WTC11 (cell line): Measurements from ENCODE around the gene TMEM253.

Source experiments
- ATF3 ChIP-seq: sonication (generic); formaldehyde crosslinking; conservative IDR thresholded peaks from 2 replicates; pipeline ENCODE4 v1.8.1; 2022; ENCODE audit warnings: mild to moderate bottlenecking, missing genetic modification reagents
- SMAD3 ChIP-seq: sonication (generic); formaldehyde crosslinking; IDR thresholded peaks from 2 replicates; pipeline ENCODE4 v1.8.0; 2022; ENCODE audit warnings: missing genetic modification reagents, mild to moderate bottlenecking, borderline replicate concordance
- USF1 ChIP-seq: sonication (generic); formaldehyde crosslinking; IDR thresholded peaks from 2 replicates; pipeline ENCODE4 v1.8.0; 2022; ENCODE audit warnings: mild to moderate bottlenecking, missing genetic modification reagents
- TF ChIP-seq, protein P1 (sequence below): fragments of 200-600 bp; IDR thresholded peaks from 2 replicates; pipeline ENCODE4 v1.8.0; 2022; ENCODE audit warnings: antibody characterized with exemption

DNA sequence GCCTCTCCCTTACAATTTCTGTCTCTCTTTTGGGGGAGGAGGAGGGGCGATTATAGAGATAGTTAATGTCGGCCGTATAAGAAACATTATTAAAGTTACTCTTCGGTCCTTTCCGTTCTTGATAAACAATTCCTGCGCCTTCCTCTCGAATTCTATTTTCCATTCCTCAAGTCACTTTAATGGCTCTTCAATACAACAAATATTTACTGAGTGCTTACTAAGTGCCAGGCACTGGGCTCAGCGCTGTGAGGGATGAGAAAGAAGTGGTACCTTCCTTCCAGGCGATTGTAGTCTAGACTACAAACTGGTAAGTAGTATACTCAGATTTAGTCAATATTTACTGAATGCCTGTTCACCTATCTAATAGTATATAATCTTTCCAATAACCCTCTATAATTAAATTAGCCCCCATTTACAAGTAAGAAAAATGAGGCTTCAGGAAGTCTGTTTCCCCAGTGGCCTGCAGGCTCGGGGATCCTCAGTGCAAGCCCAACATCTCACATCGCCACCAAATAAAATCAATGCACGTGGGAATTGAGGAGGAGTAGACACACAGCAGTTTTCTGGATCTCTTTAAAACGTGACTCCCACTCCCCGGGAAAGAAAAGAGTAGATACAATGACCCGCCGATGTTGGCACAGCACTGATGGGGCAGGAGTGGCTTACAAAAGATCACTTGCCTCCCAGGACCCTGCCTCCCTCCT is 1.8 kb upstream of the TMEM253 start:
- no peak for TF ChIP-seq SMAD3
- TF ChIP-seq ATF3 (CRISPR knock-in tag): no peak
- TF ChIP-seq USF1 (CRISPR knock-in tag): no peak
- TF ChIP-seq, protein P1, sequence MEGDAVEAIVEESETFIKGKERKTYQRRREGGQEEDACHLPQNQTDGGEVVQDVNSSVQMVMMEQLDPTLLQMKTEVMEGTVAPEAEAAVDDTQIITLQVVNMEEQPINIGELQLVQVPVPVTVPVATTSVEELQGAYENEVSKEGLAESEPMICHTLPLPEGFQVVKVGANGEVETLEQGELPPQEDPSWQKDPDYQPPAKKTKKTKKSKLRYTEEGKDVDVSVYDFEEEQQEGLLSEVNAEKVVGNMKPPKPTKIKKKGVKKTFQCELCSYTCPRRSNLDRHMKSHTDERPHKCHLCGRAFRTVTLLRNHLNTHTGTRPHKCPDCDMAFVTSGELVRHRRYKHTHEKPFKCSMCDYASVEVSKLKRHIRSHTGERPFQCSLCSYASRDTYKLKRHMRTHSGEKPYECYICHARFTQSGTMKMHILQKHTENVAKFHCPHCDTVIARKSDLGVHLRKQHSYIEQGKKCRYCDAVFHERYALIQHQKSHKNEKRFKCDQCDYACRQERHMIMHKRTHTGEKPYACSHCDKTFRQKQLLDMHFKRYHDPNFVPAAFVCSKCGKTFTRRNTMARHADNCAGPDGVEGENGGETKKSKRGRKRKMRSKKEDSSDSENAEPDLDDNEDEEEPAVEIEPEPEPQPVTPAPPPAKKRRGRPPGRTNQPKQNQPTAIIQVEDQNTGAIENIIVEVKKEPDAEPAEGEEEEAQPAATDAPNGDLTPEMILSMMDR: no peak
